Measurements from ENCODE around the gene ELF5.

The ELF5 gene

DNA sequence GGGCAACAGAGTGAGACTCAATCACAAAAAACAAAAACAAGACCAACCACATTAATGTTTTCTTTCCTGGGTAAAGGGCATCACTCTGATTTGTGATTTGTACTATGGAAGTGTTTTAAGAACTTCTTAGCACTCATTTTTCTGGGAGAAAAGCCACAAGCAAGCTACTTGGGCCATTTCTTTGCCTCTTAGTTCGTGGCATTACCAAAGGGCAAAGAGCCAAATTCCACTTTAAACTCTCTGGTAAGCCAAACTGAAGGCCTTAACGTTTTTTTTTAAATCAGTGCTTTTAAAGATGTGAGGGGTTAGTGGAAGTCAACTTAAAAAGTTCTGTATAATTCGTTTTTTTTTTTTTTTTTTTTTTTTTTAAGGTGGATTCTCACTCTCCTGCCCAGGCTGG lies 37.9 kb downstream of the ELF5 start:
- H2BK120ac ChIP-seq (ENCODE audit: low read depth, low read length): no peak overlapping the region
- no peak overlapping the region for H4K91ac ChIP-seq (ENCODE audit: low read length)
- no peak overlapping the region for H3K4me3 ChIP-seq (ENCODE audit: insufficient read depth in 1 of 2, low read depth in 1 of 2, low read length in 2 of 2)
- H2AFZ ChIP-seq (ENCODE audit: low read depth, low read length): no peak overlapping the region
- H2BK15ac ChIP-seq (ENCODE audit: low read depth, poor library complexity, severe bottlenecking): no peak overlapping the region
- no peak for DNase-seq
- H3K9ac ChIP-seq (ENCODE audit: low read length): no peak overlapping the region
- no peak overlapping the region for H2AK5ac ChIP-seq (ENCODE audit: low read length, severe bottlenecking)
- H3K27ac ChIP-seq (ENCODE audit: low read length, poor library complexity, severe bottlenecking): no peak overlapping the region
- H3K36me3 ChIP-seq (ENCODE audit: control insufficient read depth in 1 of 2, insufficient read depth in 2 of 2, low read depth in 1 of 2, low read length in 2 of 2): peaks cover 0 to 28% of the 10 kb centered on the region in 2 experiments
- no peak overlapping the region for H3K18ac ChIP-seq (ENCODE audit: low read depth in 1 of 2, low read length in 2 of 2)
- H2BK12ac ChIP-seq (ENCODE audit: low read length in 2 of 2): no peak overlapping the region
- no CpG with 5 or more reads among the region's 3 CpGs for WGBS
- no peaks in the 10 kb centered on the region for H3K4me1 ChIP-seq (ENCODE audit: control insufficient read depth, insufficient read depth, low read depth, low read length)
- H3K14ac ChIP-seq (ENCODE audit: low read length in 2 of 2): no peak overlapping the region
- H3K23ac ChIP-seq (ENCODE audit: low read length in 2 of 2): no peak overlapping the region
- no peak overlapping the region for H3K4ac ChIP-seq (ENCODE audit: low read depth in 1 of 2, low read length in 2 of 2)
- peaks cover 12 to 22% of the 10 kb centered on the region in 2 experiments for H3K27me3 ChIP-seq (ENCODE audit: control insufficient read depth in 1 of 2, insufficient read depth in 1 of 2, low read length in 2 of 2)
- H2BK5ac ChIP-seq (ENCODE audit: low read depth, low read length, poor library complexity, severe bottlenecking): no peak overlapping the region
- no peaks in the 10 kb centered on the region for H3K9me3 ChIP-seq (ENCODE audit: control insufficient read depth, low read length)
- no peak overlapping the region for H4K8ac ChIP-seq (ENCODE audit: low read length)
- H3K79me1 ChIP-seq (replicated peaks; ENCODE audit: low read length, poor library complexity, severe bottlenecking): no peaks in the 10 kb centered on the region
- H3K4me2 ChIP-seq (ENCODE audit: low read length, poor library complexity, severe bottlenecking): no peak overlapping the region

DNA sequence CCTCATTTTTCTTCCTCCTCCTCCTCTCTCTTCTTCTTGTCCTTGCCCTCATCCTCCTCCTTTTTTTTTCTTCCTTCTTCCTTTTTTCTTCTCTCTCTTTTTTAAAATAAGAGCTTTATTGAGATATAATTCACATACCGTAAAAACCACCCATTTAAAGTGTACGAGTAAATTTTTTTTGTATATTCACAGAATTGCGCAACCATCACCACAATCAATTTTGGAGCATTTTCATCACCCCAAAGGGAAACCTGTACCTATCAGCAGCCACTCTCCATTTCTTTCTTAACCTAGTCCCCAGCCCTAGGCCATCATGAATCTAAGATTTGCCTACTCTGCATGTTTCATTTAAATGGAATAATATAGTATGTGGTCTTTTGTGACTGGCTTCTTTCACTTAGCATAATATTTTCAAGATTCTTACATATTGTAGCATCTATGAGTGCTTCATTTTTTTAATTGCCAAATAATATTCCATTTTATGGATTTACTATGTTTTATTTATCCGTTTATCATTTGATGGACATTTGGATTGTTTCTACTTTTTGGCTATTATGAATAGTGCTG lies 39.9 kb downstream of the ELF5 start:
- Histone ChIP-seq H2BK120ac (ENCODE audit: low read depth, low read length) (no peak overlapping the region), H3K4me1 (ENCODE audit: control insufficient read depth, insufficient read depth, low read depth, low read length) (no peaks in the 10 kb centered on the region), H3K23ac (ENCODE audit: low read length in 2 of 2) (no peak overlapping the region), H3K9ac (ENCODE audit: low read length) (no peak overlapping the region), H3K4ac (ENCODE audit: low read depth in 1 of 2, low read length in 2 of 2) (no peak overlapping the region), H3K14ac (ENCODE audit: low read length in 2 of 2) (no peak overlapping the region), H2BK12ac (ENCODE audit: low read length in 2 of 2) (no peak overlapping the region), H2BK5ac (ENCODE audit: low read depth, low read length, poor library complexity, severe bottlenecking) (no peak overlapping the region), H4K91ac (ENCODE audit: low read length) (no peak overlapping the region), H3K4me2 (ENCODE audit: low read length, poor library complexity, severe bottlenecking) (no peak overlapping the region), H2AFZ (ENCODE audit: low read depth, low read length) (no peak overlapping the region), H3K4me3 (ENCODE audit: insufficient read depth in 1 of 2, low read depth in 1 of 2, low read length in 2 of 2) (no peak overlapping the region), H3K18ac (ENCODE audit: low read depth in 1 of 2, low read length in 2 of 2) (no peak overlapping the region), H3K79me1 (replicated peaks; ENCODE audit: low read length, poor library complexity, severe bottlenecking) (no peaks in the 10 kb centered on the region), H3K36me3 (ENCODE audit: control insufficient read depth in 1 of 2, insufficient read depth in 2 of 2, low read depth in 1 of 2, low read length in 2 of 2) (peaks cover 0 to 48% of the 10 kb centered on the region in 2 experiments), H3K27ac (ENCODE audit: low read length, poor library complexity, severe bottlenecking) (no peak overlapping the region), H4K8ac (ENCODE audit: low read length) (no peak overlapping the region), H3K9me3 (ENCODE audit: control insufficient read depth, low read length) (peaks cover 8% of the 10 kb centered on the region), H2AK5ac (ENCODE audit: low read length, severe bottlenecking) (no peak overlapping the region), H2BK15ac (ENCODE audit: low read depth, poor library complexity, severe bottlenecking) (no peak overlapping the region), H3K27me3 (ENCODE audit: control insufficient read depth in 1 of 2, insufficient read depth in 1 of 2, low read length in 2 of 2) (peaks cover 10% of the 10 kb centered on the region in 2 experiments)
- WGBS: 98% methylated on average over 3 of the region's 4 CpGs
- no peak for DNase-seq

DNA sequence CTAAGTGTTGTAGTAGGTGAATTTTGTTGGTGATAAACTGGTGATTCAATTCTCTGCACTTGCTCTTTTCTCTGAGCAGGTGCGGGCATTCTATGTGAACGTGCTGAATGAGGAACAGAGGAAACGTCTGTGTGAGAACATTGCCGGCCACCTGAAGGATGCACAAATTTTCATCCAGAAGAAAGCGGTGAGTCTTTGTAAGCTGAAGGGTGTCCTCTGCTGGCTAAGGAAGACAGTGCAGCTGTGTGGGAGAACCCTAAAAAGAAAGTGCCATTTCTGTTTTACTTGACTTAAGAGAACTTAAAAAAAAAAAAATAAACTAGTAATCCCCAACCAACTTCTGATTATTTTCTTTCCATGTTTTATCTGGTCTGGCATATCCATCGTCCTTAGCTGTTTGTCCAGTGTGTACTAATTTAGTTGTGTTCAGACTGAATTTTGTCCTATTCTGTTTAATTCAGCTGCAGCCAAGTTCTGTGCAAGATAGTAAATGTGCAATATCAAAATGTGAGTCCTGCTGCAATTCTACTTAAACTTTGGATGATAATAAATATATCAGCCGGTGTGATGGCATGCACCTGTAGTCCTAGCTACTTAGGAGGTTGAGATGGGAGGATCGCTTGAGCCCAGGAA lies 45.3 kb downstream of the ELF5 start:
- H3K27ac ChIP-seq (ENCODE audit: low read length, poor library complexity, severe bottlenecking): no peak overlapping the region
- peaks cover 0 to 96% of the 10 kb centered on the region in 2 experiments for H3K36me3 ChIP-seq (ENCODE audit: control insufficient read depth in 1 of 2, insufficient read depth in 2 of 2, low read depth in 1 of 2, low read length in 2 of 2)
- no peak overlapping the region for H2BK15ac ChIP-seq (ENCODE audit: low read depth, poor library complexity, severe bottlenecking)
- 61% methylated on average over 8 of the region's 8 CpGs for WGBS
- H2BK5ac ChIP-seq (ENCODE audit: low read depth, low read length, poor library complexity, severe bottlenecking): no peak overlapping the region
- peaks cover 0 to 3% of the 10 kb centered on the region in 2 experiments for H3K27me3 ChIP-seq (ENCODE audit: control insufficient read depth in 1 of 2, insufficient read depth in 1 of 2, low read length in 2 of 2)
- H4K8ac ChIP-seq (ENCODE audit: low read length): no peak overlapping the region
- no peak overlapping the region for H3K23ac ChIP-seq (ENCODE audit: low read length in 2 of 2)
- H3K9ac ChIP-seq (ENCODE audit: low read length): no peak overlapping the region
- H3K18ac ChIP-seq (ENCODE audit: low read depth in 1 of 2, low read length in 2 of 2): no peak overlapping the region
- no peak overlapping the region for H3K14ac ChIP-seq (ENCODE audit: low read length in 2 of 2)
- H3K4me1 ChIP-seq (ENCODE audit: control insufficient read depth, insufficient read depth, low read depth, low read length): no peaks in the 10 kb centered on the region
- H2BK120ac ChIP-seq (ENCODE audit: low read depth, low read length): no peak overlapping the region
- no peak overlapping the region for H3K4ac ChIP-seq (ENCODE audit: low read depth in 1 of 2, low read length in 2 of 2)
- H4K91ac ChIP-seq (ENCODE audit: low read length): no peak overlapping the region
- H3K9me3 ChIP-seq (ENCODE audit: control insufficient read depth, low read length): peaks cover 58% of the 10 kb centered on the region
- no peak overlapping the region for H3K4me3 ChIP-seq (ENCODE audit: insufficient read depth in 1 of 2, low read depth in 1 of 2, low read length in 2 of 2)
- no peak overlapping the region for H2AFZ ChIP-seq (ENCODE audit: low read depth, low read length)
- DNase-seq: peak; percentile 30
- H3K4me2 ChIP-seq (ENCODE audit: low read length, poor library complexity, severe bottlenecking): no peak overlapping the region
- no peaks in the 10 kb centered on the region for H3K79me1 ChIP-seq (replicated peaks; ENCODE audit: low read length, poor library complexity, severe bottlenecking)
- H2AK5ac ChIP-seq (ENCODE audit: low read length, severe bottlenecking): no peak overlapping the region
- no peak overlapping the region for H2BK12ac ChIP-seq (ENCODE audit: low read length in 2 of 2)

DNA sequence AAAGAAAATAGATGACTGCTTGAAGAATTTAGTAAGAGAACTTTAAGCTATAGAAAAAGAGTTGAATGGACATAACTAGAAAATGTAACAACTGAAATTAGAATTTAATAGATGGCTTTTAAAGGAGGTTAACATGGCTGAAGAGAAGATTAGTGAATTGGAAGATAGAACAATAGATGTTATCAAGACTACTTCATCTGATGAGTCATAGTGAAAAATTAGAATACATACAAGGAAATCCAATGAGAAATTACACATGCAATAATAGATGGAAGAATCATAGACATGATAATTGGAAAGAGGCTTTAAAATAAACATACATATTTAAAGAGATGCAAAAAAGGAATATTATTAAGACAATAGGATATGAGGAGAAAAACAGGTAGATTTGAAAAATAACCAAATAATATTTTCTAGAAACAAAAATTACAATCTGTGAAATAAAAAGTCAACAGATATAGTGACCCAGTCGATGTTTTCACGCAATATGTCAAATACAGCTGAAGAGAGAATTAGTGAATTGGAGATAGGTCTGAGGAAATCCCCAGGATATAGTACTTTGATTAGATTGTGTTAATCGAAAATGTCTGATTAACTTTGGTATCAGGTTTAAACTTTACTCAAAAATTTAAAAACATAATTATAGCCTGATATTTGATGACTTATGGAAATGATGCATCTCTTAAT lies 46.6 kb downstream of the ELF5 start:
- Histone ChIP-seq H3K79me1 (replicated peaks; ENCODE audit: low read length, poor library complexity, severe bottlenecking) (no peaks in the 10 kb centered on the region), H4K8ac (ENCODE audit: low read length) (no peak overlapping the region), H3K36me3 (ENCODE audit: control insufficient read depth in 1 of 2, insufficient read depth in 2 of 2, low read depth in 1 of 2, low read length in 2 of 2) (peaks cover 0 to 97% of the 10 kb centered on the region in 2 experiments), H3K4me3 (ENCODE audit: insufficient read depth in 1 of 2, low read depth in 1 of 2, low read length in 2 of 2) (no peak overlapping the region), H3K9ac (ENCODE audit: low read length) (no peak overlapping the region), H3K18ac (ENCODE audit: low read depth in 1 of 2, low read length in 2 of 2) (no peak overlapping the region), H3K27ac (ENCODE audit: low read length, poor library complexity, severe bottlenecking) (no peak overlapping the region), H2BK5ac (ENCODE audit: low read depth, low read length, poor library complexity, severe bottlenecking) (no peak overlapping the region), H2BK120ac (ENCODE audit: low read depth, low read length) (no peak overlapping the region), H3K4ac (ENCODE audit: low read depth in 1 of 2, low read length in 2 of 2) (no peak overlapping the region), H2AK5ac (ENCODE audit: low read length, severe bottlenecking) (no peak overlapping the region), H2BK12ac (ENCODE audit: low read length in 2 of 2) (no peak overlapping the region), H2AFZ (ENCODE audit: low read depth, low read length) (no peak overlapping the region), H3K4me1 (ENCODE audit: control insufficient read depth, insufficient read depth, low read depth, low read length) (peaks cover 2% of the 10 kb centered on the region), H3K9me3 (ENCODE audit: control insufficient read depth, low read length) (peaks cover 60% of the 10 kb centered on the region), H3K14ac (ENCODE audit: low read length in 2 of 2) (no peak overlapping the region), H3K4me2 (ENCODE audit: low read length, poor library complexity, severe bottlenecking) (no peak overlapping the region), H3K27me3 (ENCODE audit: control insufficient read depth in 1 of 2, insufficient read depth in 1 of 2, low read length in 2 of 2) (no peaks in the 10 kb centered on the region), H2BK15ac (ENCODE audit: low read depth, poor library complexity, severe bottlenecking) (no peak overlapping the region), H4K91ac (ENCODE audit: low read length) (no peak overlapping the region), H3K23ac (ENCODE audit: low read length in 2 of 2) (no peak overlapping the region)
- DNase-seq: no peak
- WGBS: 61% methylated on average over 2 of the region's 3 CpGs

All from mesenchymal stem cell (in vitro differentiated cells and primary cell).